ENCODE results near the gene SMARCE1. TPM values are rescaled to one million over a fixed set of nuclear protein-coding genes. Genes with fewer than 3 reads are reported as not detected.
A peak's percentile ranks its signal among the peaks of the same experiment; 100 is the strongest.

The SMARCE1 gene
- total RNA-seq, 1 donor from 2014 or later: 49.5 TPM

DNA sequence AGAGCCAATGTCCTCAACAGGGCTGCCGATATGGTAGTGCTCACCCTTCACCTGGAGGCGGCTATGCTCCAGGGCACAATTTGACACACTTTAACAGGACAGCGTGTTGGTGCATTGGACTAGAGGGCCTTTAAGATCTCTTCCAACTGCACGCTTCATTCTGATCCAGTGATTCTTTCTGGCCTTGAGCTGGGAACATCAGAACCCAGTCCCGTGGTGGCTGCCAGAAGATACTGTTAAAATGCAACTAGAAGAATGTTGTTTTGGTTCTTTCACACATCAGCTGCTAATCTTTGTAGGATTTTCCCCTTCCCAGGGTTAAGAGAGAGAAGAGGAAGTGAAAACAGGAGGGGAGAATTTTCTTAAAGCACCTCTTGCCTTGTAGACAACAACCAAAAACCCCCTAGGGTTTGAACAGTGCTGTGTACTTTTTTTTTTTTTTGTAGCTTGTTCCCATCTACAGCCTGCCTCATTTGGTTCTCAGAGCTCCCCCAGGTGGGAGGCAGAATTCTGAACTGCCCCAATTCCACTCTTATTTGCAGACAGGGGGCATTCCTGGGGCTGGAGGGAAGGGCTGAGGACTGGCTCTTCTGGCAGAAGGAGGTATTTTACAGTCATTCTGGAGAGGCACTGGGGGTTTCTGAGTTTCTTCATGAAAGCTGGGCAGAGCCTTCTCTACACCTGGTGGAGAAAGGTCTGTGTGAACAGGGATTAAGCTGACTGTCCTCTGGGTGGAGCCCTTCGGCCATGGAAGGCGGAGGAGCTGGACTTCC, 32.4 kb downstream of the SMARCE1 start:
- intact Hi-C loops (cut with DNase I): loop anchor here (5.0 kb wide), 1 partner anchor 177 kb away; no protein-coding TSS in a partner anchor
- peak; percentile 59 for DNase-seq
- peak; percentile 58 for ATAC-seq (ENCODE audit: poor library complexity)

DNA sequence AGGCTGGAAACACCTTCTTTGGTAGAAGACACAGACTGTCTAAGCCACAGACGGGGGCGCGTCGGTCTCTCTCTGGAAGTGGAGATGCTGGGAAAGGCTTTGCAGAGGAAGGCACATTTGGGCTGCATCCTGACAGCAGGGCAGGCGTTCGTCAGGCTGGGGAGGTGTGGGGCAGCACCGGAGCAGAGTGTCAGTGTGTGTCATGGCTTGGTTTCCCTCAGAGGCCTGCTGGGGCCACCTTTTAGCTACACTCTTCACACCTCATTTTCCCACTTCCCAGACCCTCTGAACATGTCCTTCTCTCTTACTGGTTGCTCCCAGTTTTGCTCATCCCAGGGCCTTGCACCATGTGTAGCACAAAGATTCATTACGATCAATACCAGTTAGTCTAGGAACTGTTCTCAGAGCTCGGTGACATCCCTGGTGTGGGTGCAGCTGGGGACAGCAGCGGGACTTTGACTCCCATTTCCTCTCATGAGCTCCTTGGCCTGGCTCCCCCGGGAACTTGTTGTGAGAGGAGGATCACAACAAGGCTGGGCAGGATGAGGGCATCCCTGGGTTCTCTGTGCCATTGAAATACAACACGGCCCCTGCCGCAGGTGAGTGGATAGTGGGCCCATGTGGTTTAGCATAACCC, 33.1 kb downstream of the SMARCE1 start:
- DNase-seq (no peak), ATAC-seq (ENCODE audit: poor library complexity) (no peak)
- intact Hi-C loops (cut with DNase I): loop anchor here (5.0 kb wide), 1 partner anchor 178 kb away; no protein-coding TSS in a partner anchor

DNA sequence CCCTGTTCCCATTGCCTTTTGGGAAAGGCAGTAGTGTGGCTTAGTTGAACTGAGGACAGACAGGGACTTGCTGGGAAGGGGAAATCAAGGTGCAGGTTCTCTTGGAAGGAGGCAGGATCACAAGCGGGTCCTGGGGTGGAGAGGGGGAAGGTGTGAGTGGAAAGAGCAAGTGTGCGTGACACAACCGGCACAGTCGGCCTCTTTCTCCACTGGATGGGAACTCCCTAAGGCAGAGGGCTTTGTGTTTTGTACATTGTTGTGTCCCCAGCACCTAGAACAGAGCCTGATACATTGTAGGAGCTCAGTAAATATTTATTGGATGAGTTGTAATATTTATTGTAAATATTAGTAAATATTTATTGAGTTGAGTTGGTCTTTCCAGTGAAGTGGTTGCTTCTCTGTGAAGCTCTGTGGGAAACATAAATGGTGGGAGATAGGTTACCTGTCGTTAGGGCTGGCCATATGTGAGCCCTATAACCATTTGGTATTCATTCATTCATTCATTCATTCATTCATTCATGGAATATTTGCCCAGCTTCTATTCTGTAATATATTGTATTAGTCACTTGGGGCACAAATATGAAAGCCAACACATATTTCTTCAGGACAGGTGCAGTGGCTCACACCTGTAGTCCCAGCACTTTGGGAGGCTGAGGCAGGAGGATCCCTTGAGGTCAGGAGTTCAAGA, 34.0 kb downstream of the SMARCE1 start:
- DNase-seq (no peak), ATAC-seq (ENCODE audit: poor library complexity) (no peak)
- intact Hi-C loops (cut with DNase I): no loop called here

DNA sequence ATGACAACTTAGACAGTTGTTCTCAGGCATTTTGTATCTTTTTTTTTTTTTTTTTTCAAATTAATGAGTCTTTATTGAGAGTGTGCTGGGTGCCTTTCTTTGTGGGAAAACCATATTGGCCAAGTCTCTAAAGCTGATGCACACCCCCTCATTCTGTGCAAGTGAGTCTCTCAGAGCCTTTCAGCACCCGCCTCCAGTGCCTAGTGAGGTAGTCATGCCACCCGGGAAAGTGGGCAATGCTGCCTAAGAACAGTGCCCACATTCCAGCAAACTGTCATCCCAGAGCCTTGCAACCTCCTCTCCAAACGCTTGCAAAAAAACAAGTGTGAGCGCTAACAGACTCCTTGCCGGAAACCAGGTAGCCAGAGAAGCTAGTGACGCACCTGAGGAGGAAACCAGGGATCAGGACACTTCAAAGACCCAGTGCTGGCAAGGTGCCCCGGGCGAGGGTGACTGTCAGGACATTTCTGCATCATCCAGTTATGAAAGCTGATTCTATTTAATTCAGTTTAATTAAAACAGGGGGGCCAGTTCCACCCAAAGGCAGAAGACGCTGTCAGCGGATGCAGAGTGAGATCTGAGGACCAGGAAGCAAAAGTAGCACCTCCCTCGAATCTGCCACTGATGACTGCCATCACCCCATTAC, 34.9 kb downstream of the SMARCE1 start:
- intact Hi-C loops (cut with DNase I): no loop called here

DNA sequence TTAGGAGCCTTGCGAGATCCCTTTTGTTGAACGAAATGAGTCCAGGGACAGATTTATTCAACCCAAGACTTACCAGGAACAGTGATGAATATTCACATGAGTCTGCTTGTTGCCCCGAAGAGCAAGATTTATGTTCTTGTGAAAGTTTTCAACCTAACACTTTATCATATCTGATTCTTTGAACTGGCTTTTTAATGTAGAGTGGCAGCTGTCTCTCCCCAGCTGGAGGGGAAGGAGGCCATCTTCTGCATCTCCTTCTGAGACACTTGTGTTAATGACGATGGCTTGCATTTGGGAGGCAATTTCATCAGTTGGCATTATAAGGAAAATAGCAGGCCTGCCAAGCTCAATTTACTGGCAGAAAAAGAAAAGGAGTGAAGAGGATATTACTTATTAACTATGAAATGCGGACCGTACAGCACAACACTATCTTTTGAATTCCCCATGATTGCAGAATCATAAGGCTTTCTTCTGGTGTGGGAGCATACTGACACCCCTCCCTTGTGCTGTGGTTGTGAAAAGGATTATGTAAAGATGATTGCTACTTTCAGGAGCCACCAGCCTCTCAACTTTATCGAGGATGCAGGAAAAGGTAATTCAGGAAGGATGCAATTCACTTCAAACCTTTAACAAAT, 35.7 kb downstream of the SMARCE1 start:
- intact Hi-C loops (cut with DNase I): no loop called here
- no peak for DNase-seq
- no peak for ATAC-seq (ENCODE audit: poor library complexity)

More for the DNA sequence above, 34.9 kb downstream of the SMARCE1 start:
- DNase-seq (no peak), ATAC-seq (ENCODE audit: poor library complexity) (no peak)

GRCh38 chr17:40610359-40610758, 37.3 kb downstream of the SMARCE1 start:
- intact Hi-C loops (cut with DNase I): no loop called here
- no peak for ATAC-seq (ENCODE audit: poor library complexity)
- no peak for DNase-seq

- DNase-seq (no peak), ATAC-seq (ENCODE audit: poor library complexity) (no peak)
- intact Hi-C loops (cut with DNase I): no loop called here
Measured at GRCh38 chr17:40608061-40608581, 39.5 kb downstream of the SMARCE1 start.

- DNase-seq (no peak), ATAC-seq (ENCODE audit: poor library complexity) (no peak)
- intact Hi-C loops (cut with DNase I): no loop called here
Measured at GRCh38 chr17:40607641-40608040, 40.0 kb downstream of the SMARCE1 start.

- intact Hi-C loops (cut with DNase I): no loop called here
- DNase-seq: no peak
- ATAC-seq (ENCODE audit: poor library complexity): no peak
Measured at GRCh38 chr17:40606548-40607353, 40.9 kb downstream of the SMARCE1 start.

DNA sequence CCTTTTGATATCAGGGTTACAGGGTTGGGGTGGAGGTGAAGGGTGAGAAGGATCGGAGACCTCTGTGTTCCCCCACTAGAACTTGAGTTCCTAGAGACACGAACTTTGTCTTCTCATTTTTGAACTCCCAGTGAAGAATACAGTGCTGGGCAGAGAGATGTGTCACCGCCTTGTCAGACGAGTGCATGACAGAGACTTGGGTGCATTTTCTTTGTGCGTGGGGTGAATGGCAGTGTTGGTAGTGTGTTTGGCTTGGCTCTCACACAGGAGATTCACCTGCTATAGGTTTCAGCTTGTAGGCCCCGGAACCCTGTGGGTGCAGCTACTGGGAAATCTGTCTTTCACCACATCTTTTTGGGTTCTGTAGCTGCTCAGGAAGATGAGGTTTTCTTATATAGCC, 42.3 kb downstream of the SMARCE1 start:
- no peak for DNase-seq
- intact Hi-C loops (cut with DNase I): no loop called here
- ATAC-seq (ENCODE audit: poor library complexity): no peak

- ATAC-seq (ENCODE audit: poor library complexity) (no peak), DNase-seq (no peak)
- intact Hi-C loops (cut with DNase I): no loop called here
Measured at GRCh38 chr17:40604327-40605080, 43.1 kb downstream of the SMARCE1 start.

DNA sequence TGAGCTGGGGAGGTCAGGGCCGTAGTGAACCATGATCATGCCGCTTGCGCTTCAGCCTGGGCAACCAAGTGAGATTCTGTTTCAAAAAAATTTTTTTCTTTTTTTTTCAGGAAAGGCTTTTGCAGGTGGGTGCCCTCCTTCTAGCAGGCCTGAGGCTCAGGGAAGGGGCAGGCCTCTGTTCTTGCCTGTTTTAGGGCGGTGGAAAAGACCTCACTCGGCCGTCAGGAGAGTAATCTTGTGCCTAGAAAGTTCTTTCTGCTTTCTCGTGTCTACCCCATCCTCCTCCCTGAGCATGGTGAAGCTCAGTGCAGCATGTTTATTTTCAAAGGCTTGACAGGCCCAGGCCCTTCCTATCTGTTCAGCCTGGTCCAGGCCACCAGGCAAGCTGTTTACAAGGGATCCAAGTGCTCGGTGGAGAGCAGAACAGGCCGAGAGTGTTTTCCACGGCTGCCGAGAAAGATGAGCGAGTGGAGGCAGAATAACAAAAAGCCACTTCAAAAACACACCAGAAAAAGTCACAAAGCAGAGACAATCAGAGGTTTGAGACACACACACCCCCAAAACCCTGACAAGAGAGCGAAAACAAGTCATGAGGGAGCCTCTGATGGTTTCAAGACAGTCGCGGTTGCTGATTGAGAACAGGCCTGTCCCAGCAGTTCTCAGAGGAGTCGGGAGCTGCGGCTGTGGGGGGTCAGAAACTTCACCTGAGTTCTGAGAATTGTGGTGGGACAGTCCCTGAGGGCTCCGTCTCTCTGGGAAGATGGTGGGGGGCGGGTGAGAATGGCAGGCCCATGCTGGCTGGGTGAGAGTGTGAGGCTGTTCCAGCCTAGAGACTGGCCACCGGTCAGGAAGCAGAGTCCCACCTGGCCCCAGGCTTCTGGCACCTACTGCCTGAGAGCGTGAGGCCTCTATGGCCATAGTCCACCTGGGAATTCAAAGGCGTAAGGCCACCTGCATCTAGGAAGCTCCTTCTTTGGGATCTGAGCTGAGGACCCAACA, 44.9 kb downstream of the SMARCE1 start:
- intact Hi-C loops (cut with DNase I): no loop called here
- DNase-seq (no peak), ATAC-seq (ENCODE audit: poor library complexity) (no peak)

GRCh38 chr17:40600486-40601046, 47.1 kb downstream of the SMARCE1 start:
- DNase-seq: no peak
- intact Hi-C loops (cut with DNase I): no loop called here
- ATAC-seq (ENCODE audit: poor library complexity): no peak

DNA sequence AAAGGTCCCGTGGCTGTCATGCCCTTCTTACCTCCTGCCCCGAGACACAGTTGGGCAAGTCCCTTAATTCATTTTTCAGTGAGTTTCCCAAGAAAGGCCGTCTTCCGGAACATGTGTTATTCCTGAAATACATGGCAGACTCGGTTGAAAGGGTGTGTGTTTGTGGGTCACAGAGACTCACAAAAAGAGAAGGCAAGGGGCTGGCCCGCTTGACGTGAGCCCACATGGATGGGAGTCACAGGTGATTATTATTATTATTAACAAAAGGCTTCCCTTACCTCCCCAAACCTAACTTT, 48.2 kb downstream of the SMARCE1 start:
- DNase-seq (no peak), ATAC-seq (ENCODE audit: poor library complexity) (no peak)
- intact Hi-C loops (cut with DNase I): no loop called here

DNA sequence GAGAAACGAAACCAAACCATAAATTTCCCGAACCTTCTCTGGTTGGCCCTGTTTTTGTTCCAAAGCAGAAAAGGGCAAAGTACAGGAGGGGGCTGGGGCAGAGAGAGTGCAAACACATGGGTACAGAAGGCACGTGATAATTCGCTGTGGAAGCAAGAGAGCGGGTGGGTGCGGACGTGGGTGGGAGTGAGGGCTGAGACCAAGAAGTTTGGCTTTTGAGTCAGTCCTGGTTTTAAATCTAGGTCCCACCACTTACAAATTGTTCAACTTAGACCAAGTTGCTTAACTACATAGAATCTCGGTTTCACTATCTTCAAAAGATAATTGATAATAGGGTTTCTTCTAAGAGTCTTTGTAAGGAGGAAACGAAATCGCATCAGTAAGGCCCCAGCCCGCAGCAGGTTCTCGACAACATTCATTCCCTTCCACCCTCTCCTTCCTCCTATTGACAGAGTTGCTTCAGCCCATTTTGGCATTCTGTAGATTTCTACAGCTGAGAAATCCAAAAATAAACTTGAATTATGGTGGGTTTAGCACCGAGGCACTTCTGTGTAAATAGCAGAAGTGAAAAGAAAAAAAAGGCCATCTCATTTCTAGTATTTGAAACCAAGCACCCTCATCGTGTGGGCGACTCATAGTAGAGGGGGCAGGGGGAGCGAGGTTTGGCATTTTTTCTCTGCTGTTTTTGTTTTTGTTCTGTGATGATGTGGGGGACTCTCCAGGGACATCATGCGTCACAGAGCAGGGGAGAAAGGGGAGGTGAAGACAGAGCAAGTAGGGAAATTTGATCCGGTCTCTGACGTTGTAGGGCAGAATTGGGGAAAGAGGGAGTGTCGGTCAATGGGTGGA, 48.8 kb downstream of the SMARCE1 start:
- ATAC-seq (ENCODE audit: poor library complexity) (peak; percentile 62), DNase-seq (no peak)
- intact Hi-C loops (cut with DNase I): no loop called here
